ENCODE data around the gene LY6G5C.

Gene LY6G5C

GRCh38 chr6:31680226-31681134, at the start of gene LY6G5C:
Gene LY6G5C, minus strand, starts transcription at chr6:31681067. Its CDS starts 694 bp downstream, at chr6:31680373.
- no peak for DNase-seq

- peak; percentile 82 for DNase-seq
These were observed 49.2 kb upstream of the LY6G5C start for GRCh38 chr6:31729979-31730630.

GRCh38 chr6:31729515-31729978, 48.7 kb upstream of the LY6G5C start:
- DNase-seq: peak; percentile 78

- DNase-seq: no peak
These were observed 48.1 kb upstream of the LY6G5C start, which contains the start of gene DDAH2 for GRCh38 chr6:31728767-31729514. Gene DDAH2, minus strand, starts transcription at chr6:31729299. Its CDS starts 138 bp downstream, at chr6:31729161.

- DNase-seq: no peak
These were observed 47.1 kb upstream of the LY6G5C start for GRCh38 chr6:31727717-31728671.

GRCh38 chr6:31727034-31727716, 46.3 kb upstream of the LY6G5C start:
- DNase-seq: peak; percentile 70

GRCh38 chr6:31725502-31726350, 44.9 kb upstream of the LY6G5C start:
- DNase-seq: peak; percentile 29

GRCh38 chr6:31723980-31724691, 43.3 kb upstream of the LY6G5C start:
- no peak for DNase-seq

- peak; percentile 54 for DNase-seq
These were observed 42.5 kb upstream of the LY6G5C start, which contains the start of gene MPIG6B for GRCh38 chr6:31723245-31723979. Gene MPIG6B, plus strand, starts transcription at chr6:31723373. Its CDS starts 11 bp downstream, at chr6:31723384.

GRCh38 chr6:31722173-31722572, 41.3 kb upstream of the LY6G5C start:
- no peak for DNase-seq

- DNase-seq: no peak
These were observed 40.6 kb upstream of the LY6G5C start, which contains the start of gene LY6G6C for GRCh38 chr6:31721351-31722020. Gene LY6G6C, minus strand, starts transcription at chr6:31721746. Its CDS starts 67 bp downstream, at chr6:31721679.

- no peak for DNase-seq
These were observed 39.4 kb upstream of the LY6G5C start for GRCh38 chr6:31720196-31720770.

- no peak for DNase-seq
These were observed 38.1 kb upstream of the LY6G5C start for GRCh38 chr6:31719001-31719400.

GRCh38 chr6:31718265-31718664, 37.4 kb upstream of the LY6G5C start:
- no peak for DNase-seq

GRCh38 chr6:31717499-31718222, 36.8 kb upstream of the LY6G5C start:
- no peak for DNase-seq

GRCh38 chr6:31715022-31715958, 34.4 kb upstream of the LY6G5C start, which contains the start of gene LY6G6D:
Gene LY6G6D, plus strand, starts transcription at chr6:31715348. Its CDS starts 8 bp downstream, at chr6:31715356.
- no peak for DNase-seq

All from GDM1 (cell line).